Parathyroid adenoma (tissue), 2 donors: ENCODE results near the gene TAOK1.

ENCODE experiments used
- H2AFZ ChIP-seq: fragments of 300-600 bp; sonication (generic); one replicate; pipeline ENCODE4 v1.7.0; 2017; ENCODE audit warnings: antibody characterized with exemption, mild to moderate bottlenecking
- H3K27ac ChIP-seq: fragments of 300-600 bp; sonication (generic); one replicate; pipeline ENCODE4 v1.7.0; 2017
- H3K27me3 ChIP-seq: fragments of 300-600 bp; sonication (generic); one replicate; pipeline ENCODE4 v1.7.0; 2017; ENCODE audit warnings: low read length; ENCODE audit not compliant: control insufficient read depth, insufficient read depth
- H3K36me3 ChIP-seq: fragments of 300-600 bp; sonication (generic); one replicate; pipeline ENCODE4 v1.7.0; 2017; ENCODE audit warnings: low read length; ENCODE audit not compliant: control insufficient read depth, insufficient read depth
- H3K4me1 ChIP-seq: fragments of 300-600 bp; sonication (generic); one replicate; pipeline ENCODE4 v1.7.0; 2017; ENCODE audit warnings: control low read depth
- H3K4me2 ChIP-seq: fragments of 300-600 bp; sonication (generic); one replicate; pipeline ENCODE4 v1.7.0; 2017; ENCODE audit warnings: low read length
- H3K4me3 ChIP-seq: fragments of 300-600 bp; sonication (generic); one replicate; pipeline ENCODE4 v1.7.0; 2017; ENCODE audit warnings: low read depth, low read length
- H3K79me2 ChIP-seq: fragments of 300-600 bp; sonication (generic); one replicate; pipeline ENCODE4 v1.7.0; 2017; ENCODE audit warnings: control low read depth
- H3K9ac ChIP-seq: fragments of 300-600 bp; sonication (generic); one replicate; pipeline ENCODE4 v1.7.0; 2017; ENCODE audit warnings: mild to moderate bottlenecking
- H3K9me3 ChIP-seq: fragments of 300-600 bp; sonication (generic); one replicate; pipeline ENCODE4 v1.7.0; 2017; ENCODE audit warnings: low read length; ENCODE audit not compliant: control insufficient read depth
- CTCF ChIP-seq: fragments of 300-600 bp; sonication (generic); IDR thresholded peaks from one replicate; pipeline ENCODE4 v1.7.0; 2017; ENCODE audit warnings: antibody characterized with exemption, mild to moderate bottlenecking
- donor health status: primary hyperparathyroidism.

Gene TAOK1

GRCh38 chr17:29587591-29587990, 197.4 kb downstream of the TAOK1 start:
- H3K27ac ChIP-seq = peak overlapping the region; percentile 58
- no peak for TF ChIP-seq CTCF
- peaks cover 35% of the 10 kb centered on the region for H3K79me2 ChIP-seq
- H3K4me1 ChIP-seq = peaks cover 25% of the 10 kb centered on the region
- no peak overlapping the region for H3K9ac ChIP-seq
- no peak overlapping the region for H3K4me3 ChIP-seq
- no peak overlapping the region for H2AFZ ChIP-seq
- H3K4me2 ChIP-seq = peak overlapping the region; percentile 85
- H3K36me3 ChIP-seq = no peaks in the 10 kb centered on the region
- H3K27me3 ChIP-seq = no peaks in the 10 kb centered on the region
- H3K9me3 ChIP-seq = no peaks in the 10 kb centered on the region

GRCh38 chr17:29588017-29588561, 197.9 kb downstream of the TAOK1 start:
- Histone ChIP-seq H3K36me3 (no peaks in the 10 kb centered on the region), H3K27me3 (no peaks in the 10 kb centered on the region), H3K4me1 (peaks cover 27% of the 10 kb centered on the region), H3K27ac (peak overlapping the region; percentile 58), H2AFZ (peak overlapping the region; percentile 67), H3K9ac (peak overlapping the region; percentile 49), H3K79me2 (peaks cover 35% of the 10 kb centered on the region), H3K4me3 (peak overlapping the region; percentile 81), H3K4me2 (peak overlapping the region; percentile 85), H3K9me3 (no peaks in the 10 kb centered on the region)
- TF ChIP-seq CTCF = no peak

- Histone ChIP-seq H3K4me2 (peak overlapping the region; percentile 85), H3K27me3 (no peaks in the 10 kb centered on the region), H3K4me3 (peak overlapping the region; percentile 81), H3K9ac (peak overlapping the region; percentile 49), H3K79me2 (peaks cover 34% of the 10 kb centered on the region), H3K4me1 (peaks cover 27% of the 10 kb centered on the region), H2AFZ (peak overlapping the region; percentile 67), H3K9me3 (no peaks in the 10 kb centered on the region), H3K27ac (peak overlapping the region; percentile 58), H3K36me3 (no peaks in the 10 kb centered on the region)
- no peak for TF ChIP-seq CTCF
Observed at GRCh38 chr17:29588562-29589411, 198.6 kb downstream of the TAOK1 start.

- no peaks in the 10 kb centered on the region for H3K27me3 ChIP-seq
- H3K9me3 ChIP-seq = no peaks in the 10 kb centered on the region
- H3K79me2 ChIP-seq = peaks cover 29% of the 10 kb centered on the region
- peak within 1 kb of the TSS; percentile 49 for H3K9ac ChIP-seq
- H3K4me2 ChIP-seq = peak within 1 kb of the TSS; percentile 85
- peaks cover 35% of the 10 kb centered on the region for H3K4me1 ChIP-seq
- peak within 1 kb of the TSS; percentile 76 for H3K27ac ChIP-seq
- no peak for TF ChIP-seq CTCF
- H3K36me3 ChIP-seq = no peaks in the 10 kb centered on the region
- peak within 1 kb of the TSS; percentile 81 for H3K4me3 ChIP-seq
- H2AFZ ChIP-seq = peak within 1 kb of the TSS; percentile 99
Observed at GRCh38 chr17:29589524-29590410, 199.6 kb downstream of the TAOK1 start, which contains the start of gene GIT1. Gene GIT1, minus strand, starts transcription at chr17:29589648. Its CDS starts 270 bp downstream, at chr17:29589378.
